Tibial nerve (tissue), 4 donors: ENCODE data around the gene HERC3. TPM values are rescaled to one million over a fixed set of nuclear protein-coding genes. Genes with fewer than 3 reads are reported as not detected.
A peak's percentile ranks its signal among the peaks of the same experiment; 100 is the strongest.

ENCODE experiments used
- DNase-seq, 2 donors: peaks; one replicate each; pipeline ENCODE4 v3.0.0-alpha.2; 2019; ENCODE audit warnings: low spot score in 2 of 2
- H3K27ac ChIP-seq, 4 donors: fragments of 200-600 bp; sonication (generic) in 3 of 4; one replicate each; pipeline ENCODE4 v1.5.1; 2017 to 2019; ENCODE audit warnings: mild to moderate bottlenecking in 1 of 4
- H3K27me3 ChIP-seq, 2 donors: fragments of 200-600 bp; sonication (generic) in 1 of 2; one replicate each; pipeline versions ENCODE4 v1.5.1 to v1.6.0; 2017 to 2019
- H3K36me3 ChIP-seq, 3 donors: fragments of 200-600 bp; sonication (generic); one replicate each; pipeline ENCODE4 v1.5.1; 2018 to 2019
- H3K4me1 ChIP-seq, 4 donors: fragments of 200-600 bp; sonication (generic) in 3 of 4; one replicate each; pipeline ENCODE4 v1.5.1; 2017 to 2019
- H3K4me3 ChIP-seq, 4 donors: fragments of 200-600 bp; sonication (generic) in 3 of 4; one replicate each; pipeline ENCODE4 v1.5.1; 2017 to 2019; ENCODE audit warnings: mild to moderate bottlenecking in 1 of 4, moderate library complexity in 1 of 4
- H3K9me3 ChIP-seq, 4 donors: fragments of 200-600 bp; sonication (generic) in 3 of 4; one replicate each; pipeline ENCODE4 v1.5.1; 2017 to 2019
- CTCF ChIP-seq, 5 experiments: fragments of 200-600 bp in 3 of 5; fragments of 450-650 bp in 2 of 5; sonication (generic) in 3 of 5; IDR thresholded peaks; one replicate each; pipeline ENCODE4 v1.5.1; 2016 to 2019; ENCODE audit warnings: antibody characterized with exemption in 5 of 5, mild to moderate bottlenecking in 3 of 5, moderate library complexity in 2 of 5
- EP300 ChIP-seq, 2 donors: sonication (generic); formaldehyde crosslinking; IDR thresholded peaks; one replicate each; pipeline ENCODE4 v1.6.1; 2017; ENCODE audit warnings: antibody characterized with exemption in 2 of 2, mild to moderate bottlenecking in 1 of 2
- POLR2A ChIP-seq, 2 donors: fragments of 450-650 bp; IDR thresholded peaks; one replicate each; pipeline ENCODE4 v1.6.1; 2017; ENCODE audit warnings: antibody characterized with exemption in 2 of 2, mild to moderate bottlenecking in 2 of 2, moderate library complexity in 2 of 2
- WGBS, 2 donors: methylation state at CpG; one replicate each; pipeline ENCODE4 v1.1.5; 2018; 5-methylcytosine and 5-hydroxymethylcytosine counted together
- small RNA-seq: library from RNA; depleted of rRNA; stranded (forward); fragments of <200 nt; gene quantifications from one replicate; pipeline ENCODE3, GENCODE V24; 2016
- total RNA-seq, 4 donors: library from RNA; depleted of rRNA; stranded (reverse); fragments of >200 nt; gene quantifications; one replicate each; pipeline ENCODE4 v1.1.0, GENCODE V29; 2016

The HERC3 gene
- total RNA-seq, 4 donors from 2014 or later: 30.0 to 61.0 (median 42.0) TPM

GRCh38 chr4:88756149-88756548, 163.9 kb downstream of the HERC3 start:
- TF ChIP-seq POLR2A (IDR thresholded peaks at IDR 0.05): no peak
- no peak for TF ChIP-seq EP300 (IDR thresholded peaks at IDR 0.05)
- TF ChIP-seq CTCF (IDR thresholded peaks at IDR 0.05): no peak
- no peaks in the 10 kb centered on the region for H3K9me3 ChIP-seq
- WGBS, 2 donors: 79 to 88% methylated on average over 5 of the region's 5 CpGs
- no peak for DNase-seq
- H3K4me1 ChIP-seq: peaks cover 0 to 16% (median 6%) of the 10 kb centered on the region in 4 donors
- H3K27me3 ChIP-seq: no peaks in the 10 kb centered on the region
- no peak overlapping the region for H3K4me3 ChIP-seq
- H3K27ac ChIP-seq: no peak overlapping the region
- H3K36me3 ChIP-seq: peaks cover 0 to 15% (median 2%) of the 10 kb centered on the region in 3 donors

- no peaks in the 10 kb centered on the region for H3K27me3 ChIP-seq
- H3K36me3 ChIP-seq: peaks cover 0 to 11% (median 0%) of the 10 kb centered on the region in 3 donors
- no peak for DNase-seq
- TF ChIP-seq CTCF (IDR thresholded peaks at IDR 0.05) (no peak), EP300 (IDR thresholded peaks at IDR 0.05) (no peak), POLR2A (IDR thresholded peaks at IDR 0.05) (no peak)
- H3K27ac ChIP-seq: peak overlapping the region in 1 of 4 donors; percentile 72
- peak overlapping the region in 1 of 4 donors; percentile 46 for H3K4me3 ChIP-seq
- H3K9me3 ChIP-seq: no peaks in the 10 kb centered on the region
- H3K4me1 ChIP-seq: peaks cover 0 to 16% (median 6%) of the 10 kb centered on the region in 4 donors
These were observed 164.8 kb downstream of the HERC3 start for GRCh38 chr4:88757067-88757466.

DNA sequence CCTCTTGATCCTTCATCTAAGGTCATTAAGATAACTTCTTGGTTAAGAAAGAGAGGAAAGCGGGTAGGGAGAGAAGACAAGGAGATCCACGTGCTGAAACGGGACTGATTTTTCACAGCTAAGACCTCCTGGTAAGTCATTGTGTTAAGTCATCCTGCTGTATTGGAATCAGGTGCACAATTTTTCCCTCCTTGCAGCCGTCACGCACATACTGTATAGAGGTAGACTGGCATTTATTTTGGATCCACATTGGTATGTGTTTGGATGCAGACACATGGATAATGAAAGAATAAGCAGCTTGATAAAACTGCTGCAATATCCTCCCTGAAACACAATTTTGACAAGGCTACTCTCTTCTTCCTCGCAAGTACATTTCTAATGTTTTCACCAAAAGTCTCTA, 165.5 kb downstream of the HERC3 start:
- TF ChIP-seq CTCF (IDR thresholded peaks at IDR 0.05) (no peak), EP300 (IDR thresholded peaks at IDR 0.05) (no peak), POLR2A (IDR thresholded peaks at IDR 0.05) (no peak)
- Histone ChIP-seq H3K4me1 (peaks cover 0 to 16% (median 6%) of the 10 kb centered on the region in 4 donors), H3K4me3 (peak overlapping the region in 2 of 4 donors; percentile 5 to 46), H3K9me3 (no peaks in the 10 kb centered on the region), H3K36me3 (peaks cover 0 to 9% (median 0%) of the 10 kb centered on the region in 3 donors), H3K27me3 (no peaks in the 10 kb centered on the region), H3K27ac (peak overlapping the region in 2 of 4 donors; percentile 34 to 72)
- WGBS, 2 donors: 75 to 76% methylated on average over 6 of the region's 6 CpGs
- no peak for DNase-seq

Small RNAs within 50 kb of the gene (small RNA-seq; reads per million reads assigned to genes)
- not detected for gene RF02115
- not detected for gene RNU6-33P

Other genes starting within 250 kb of the HERC3 start
- 10 to 100 TPM in 3 of 4 donors, 1 to 10 TPM in 1; 6.0 to 19.2 (median 13.2) TPM for gene HERC6, start 213.6 kb upstream of the HERC3 start, total RNA-seq
- gene HERC5, start 135.4 kb upstream of the HERC3 start, total RNA-seq: 1 to 10 TPM; 2.1 to 9.2 (median 6.5) TPM
- 100 to 1,000 TPM; 104 to 135 (median 105) TPM for gene PYURF, start 68.7 kb upstream of the HERC3 start, total RNA-seq
- gene NAP1L5, start 105.3 kb downstream of the HERC3 start, total RNA-seq: 10 to 100 TPM in 3 of 4 donors, 1 to 10 TPM in 1; 6.1 to 10.2 (median 10.0) TPM